ENCODE measurements around the gene RAB3D.

DNA sequence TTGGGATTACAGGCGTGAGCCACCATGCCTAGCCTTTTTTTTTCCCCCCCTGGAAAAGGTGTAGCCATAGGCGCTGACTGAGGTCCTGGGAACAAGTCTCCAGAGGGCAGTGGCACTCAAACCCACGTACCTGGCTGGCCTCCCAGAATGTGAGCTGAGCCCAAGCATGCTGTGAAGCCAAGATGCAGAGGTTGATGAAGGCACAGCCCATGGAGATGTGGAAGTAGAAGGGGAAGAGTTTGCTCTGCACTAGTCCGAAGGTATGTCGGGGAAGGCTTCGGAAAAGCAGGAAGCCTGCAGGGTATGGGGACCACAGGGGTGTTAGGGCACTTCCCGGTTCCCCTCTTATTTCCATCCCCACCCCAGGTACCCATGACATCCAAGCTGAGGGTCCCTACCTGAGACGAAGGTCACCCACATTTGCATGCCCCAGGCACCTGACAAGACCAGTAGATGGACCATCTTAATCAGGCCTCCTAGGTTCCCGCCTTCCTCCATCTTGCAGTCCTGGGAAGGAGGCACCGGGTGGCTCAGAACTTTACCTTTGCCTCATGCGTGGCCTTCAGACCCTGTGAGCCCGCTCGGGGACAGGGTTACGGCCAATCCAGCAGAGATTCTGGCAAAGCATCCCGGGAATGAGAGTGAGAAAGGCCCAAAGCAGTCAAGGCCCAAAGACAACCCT is 5.8 kb upstream of the RAB3D start:
- TF ChIP-seq, protein P1, sequence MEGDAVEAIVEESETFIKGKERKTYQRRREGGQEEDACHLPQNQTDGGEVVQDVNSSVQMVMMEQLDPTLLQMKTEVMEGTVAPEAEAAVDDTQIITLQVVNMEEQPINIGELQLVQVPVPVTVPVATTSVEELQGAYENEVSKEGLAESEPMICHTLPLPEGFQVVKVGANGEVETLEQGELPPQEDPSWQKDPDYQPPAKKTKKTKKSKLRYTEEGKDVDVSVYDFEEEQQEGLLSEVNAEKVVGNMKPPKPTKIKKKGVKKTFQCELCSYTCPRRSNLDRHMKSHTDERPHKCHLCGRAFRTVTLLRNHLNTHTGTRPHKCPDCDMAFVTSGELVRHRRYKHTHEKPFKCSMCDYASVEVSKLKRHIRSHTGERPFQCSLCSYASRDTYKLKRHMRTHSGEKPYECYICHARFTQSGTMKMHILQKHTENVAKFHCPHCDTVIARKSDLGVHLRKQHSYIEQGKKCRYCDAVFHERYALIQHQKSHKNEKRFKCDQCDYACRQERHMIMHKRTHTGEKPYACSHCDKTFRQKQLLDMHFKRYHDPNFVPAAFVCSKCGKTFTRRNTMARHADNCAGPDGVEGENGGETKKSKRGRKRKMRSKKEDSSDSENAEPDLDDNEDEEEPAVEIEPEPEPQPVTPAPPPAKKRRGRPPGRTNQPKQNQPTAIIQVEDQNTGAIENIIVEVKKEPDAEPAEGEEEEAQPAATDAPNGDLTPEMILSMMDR (conservative IDR thresholded peaks at IDR 0.05) = no peak
- TF ChIP-seq EZH2 (IDR thresholded peaks at IDR 0.05; ENCODE audit: low read depth) = no peak
